Type B pancreatic cell (in vitro differentiated cells): ENCODE results near the gene ABHD12. TPM values are rescaled to one million over a fixed set of nuclear protein-coding genes. Genes with fewer than 3 reads are reported as not detected.
A peak's percentile ranks its signal among the peaks of the same experiment; 100 is the strongest.

Experiments used
- DNase-seq: peaks from one replicate; pipeline ENCODE4 v3.0.0; 2021; ENCODE audit warnings: mixed read lengths; ENCODE audit not compliant: unreplicated experiment; ENCODE audit errors: extremely low spot score
- H3K27ac Mint-ChIP-seq: 2 replicates; pipeline ENCODE4 v1.8.0; 2021; ENCODE audit warnings: mild to moderate bottlenecking, mixed read lengths
- H3K27me3 Mint-ChIP-seq: 2 replicates; pipeline ENCODE4 v1.8.0; 2021; ENCODE audit warnings: mixed read lengths
- H3K36me3 Mint-ChIP-seq: 2 replicates; pipeline ENCODE4 v1.8.0; 2021; ENCODE audit warnings: mixed read lengths
- H3K4me1 Mint-ChIP-seq: one replicate; pipeline ENCODE4 v1.8.0; 2021; ENCODE audit warnings: mixed read lengths; ENCODE audit not compliant: unreplicated experiment
- H3K4me3 Mint-ChIP-seq: 2 replicates; pipeline ENCODE4 v1.8.0; 2021; ENCODE audit warnings: mild to moderate bottlenecking, mixed read lengths
- H3K9me3 Mint-ChIP-seq: 2 replicates; pipeline ENCODE4 v1.8.0; 2021; ENCODE audit warnings: mixed read lengths
- CTCF ChIP-seq: fragments of 200-600 bp; sonication (generic); conservative IDR thresholded peaks from 2 replicates; pipeline ENCODE4 v1.5.0; 2021; ENCODE audit warnings: antibody characterized with exemption, mild to moderate bottlenecking
- total RNA-seq: library from RNA; stranded (reverse); gene quantifications from 2 replicates; pipeline ENCODE4 v1.2.1, GENCODE V29; 2021; ENCODE audit warnings: low replicate concordance

The ABHD12 gene
- total RNA-seq, 1 donor from 2014 or later = 68.9 TPM

- peak; percentile 39 for DNase-seq
- Mint-ChIP-seq H3K4me3 (no peak overlapping the region), H3K9me3 (no peaks in the 10 kb centered on the region), H3K27me3 (no peaks in the 10 kb centered on the region), H3K36me3 (peaks cover 38% of the 10 kb centered on the region), H3K27ac (no peak overlapping the region), H3K4me1 (no peaks in the 10 kb centered on the region)
- TF ChIP-seq CTCF = no peak
Measured at GRCh38 chr20:25259358-25259757, 131.3 kb downstream of the ABHD12 start.

- no peak for TF ChIP-seq CTCF
- H3K27me3 Mint-ChIP-seq = no peaks in the 10 kb centered on the region
- no peaks in the 10 kb centered on the region for H3K9me3 Mint-ChIP-seq
- DNase-seq = no peak
- H3K27ac Mint-ChIP-seq = no peak overlapping the region
- H3K4me1 Mint-ChIP-seq = no peaks in the 10 kb centered on the region
- H3K4me3 Mint-ChIP-seq = no peak overlapping the region
- H3K36me3 Mint-ChIP-seq = peaks cover 38% of the 10 kb centered on the region
Measured at GRCh38 chr20:25258828-25259227, 131.8 kb downstream of the ABHD12 start.

- Mint-ChIP-seq H3K36me3 (peaks cover 38% of the 10 kb centered on the region), H3K9me3 (no peaks in the 10 kb centered on the region), H3K27me3 (no peaks in the 10 kb centered on the region), H3K4me1 (peaks cover 3% of the 10 kb centered on the region), H3K4me3 (no peak overlapping the region), H3K27ac (no peak overlapping the region)
- no peak for TF ChIP-seq CTCF
- DNase-seq = no peak
Measured at GRCh38 chr20:25258476-25258805, 132.2 kb downstream of the ABHD12 start.

- no peak for TF ChIP-seq CTCF
- DNase-seq = no peak
- Mint-ChIP-seq H3K4me3 (no peak overlapping the region), H3K9me3 (no peaks in the 10 kb centered on the region), H3K36me3 (peaks cover 38% of the 10 kb centered on the region), H3K27me3 (no peaks in the 10 kb centered on the region), H3K4me1 (peaks cover 3% of the 10 kb centered on the region), H3K27ac (no peak overlapping the region)
Measured at GRCh38 chr20:25257756-25258475, 132.7 kb downstream of the ABHD12 start.

- peaks cover 7% of the 10 kb centered on the region for H3K4me1 Mint-ChIP-seq
- H3K27ac Mint-ChIP-seq = no peak overlapping the region
- H3K36me3 Mint-ChIP-seq = peaks cover 37% of the 10 kb centered on the region
- H3K9me3 Mint-ChIP-seq = no peaks in the 10 kb centered on the region
- DNase-seq = no peak
- no peak overlapping the region for H3K4me3 Mint-ChIP-seq
- no peak for TF ChIP-seq CTCF
- no peaks in the 10 kb centered on the region for H3K27me3 Mint-ChIP-seq
Measured at GRCh38 chr20:25257130-25257529, 133.5 kb downstream of the ABHD12 start.
